Measurements from ENCODE around the gene COL6A5.
A peak's percentile ranks its signal among the peaks of the same experiment; 100 is the strongest.

The COL6A5 gene

DNA sequence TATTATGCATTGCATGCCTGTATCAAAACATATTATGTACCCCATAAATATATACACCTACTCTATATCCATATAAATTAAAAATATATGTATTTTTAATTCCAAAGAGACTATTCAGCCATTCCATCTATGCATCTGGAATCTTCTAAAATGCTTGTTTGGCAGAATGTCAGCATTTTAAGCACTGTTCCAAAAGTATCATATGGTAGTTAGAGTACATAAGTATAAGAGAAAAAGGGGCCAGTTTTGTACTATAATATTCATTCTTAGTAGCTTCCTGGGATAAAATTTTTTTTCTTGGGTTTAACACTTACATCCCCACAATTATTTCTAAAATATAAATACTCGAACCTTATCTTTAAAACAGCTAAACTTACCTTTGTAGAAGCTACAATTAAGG lies 111.1 kb downstream of the COL6A5 start:
- no peak for DNase-seq

- peak; percentile 43 for DNase-seq
Measured at GRCh38 chr3:130457671-130458070, 112.2 kb downstream of the COL6A5 start.

- no peak for DNase-seq
Measured at GRCh38 chr3:130459944-130460343, 114.5 kb downstream of the COL6A5 start.

GRCh38 chr3:130462089-130462488 lies 116.6 kb downstream of the COL6A5 start:
- no peak for DNase-seq

DNA sequence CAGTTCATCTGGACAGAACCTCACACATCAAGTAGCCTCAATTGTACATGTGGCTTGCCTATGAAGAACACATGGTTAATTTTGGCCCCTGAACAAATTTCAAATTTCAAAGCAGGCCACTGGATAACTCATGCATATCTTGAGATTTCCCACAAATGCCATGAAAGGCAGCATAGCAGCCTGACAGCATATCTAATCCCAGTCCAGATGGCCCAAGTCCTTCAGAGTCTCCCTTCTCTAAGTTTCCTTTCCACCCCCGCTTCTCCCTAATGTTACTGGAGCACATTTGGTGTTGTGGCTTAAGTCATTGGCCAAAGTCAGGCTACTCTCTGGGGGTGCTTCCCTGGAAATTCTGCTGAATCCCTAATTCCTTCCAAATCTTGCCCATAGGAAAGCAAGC lies 117.7 kb downstream of the COL6A5 start:
- DNase-seq = no peak

DNA sequence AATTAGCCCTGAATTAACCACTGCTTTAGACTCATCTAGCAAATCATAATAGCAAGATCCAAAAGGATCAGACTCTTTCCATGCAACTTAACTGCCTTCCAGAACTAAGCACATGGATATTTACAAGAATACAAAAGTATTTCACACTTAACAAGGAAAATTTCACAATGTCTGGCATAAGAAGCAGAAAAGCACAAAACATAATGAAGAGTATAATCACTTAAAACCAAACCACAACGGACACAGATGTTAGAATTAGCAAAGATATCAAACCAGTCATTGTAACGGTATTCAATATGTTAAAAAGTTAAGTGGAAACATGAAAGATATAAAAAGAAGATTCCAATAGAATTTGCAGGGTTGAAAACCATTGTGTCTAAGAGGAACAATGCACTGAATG lies 120.0 kb downstream of the COL6A5 start:
- no peak for DNase-seq

DNA sequence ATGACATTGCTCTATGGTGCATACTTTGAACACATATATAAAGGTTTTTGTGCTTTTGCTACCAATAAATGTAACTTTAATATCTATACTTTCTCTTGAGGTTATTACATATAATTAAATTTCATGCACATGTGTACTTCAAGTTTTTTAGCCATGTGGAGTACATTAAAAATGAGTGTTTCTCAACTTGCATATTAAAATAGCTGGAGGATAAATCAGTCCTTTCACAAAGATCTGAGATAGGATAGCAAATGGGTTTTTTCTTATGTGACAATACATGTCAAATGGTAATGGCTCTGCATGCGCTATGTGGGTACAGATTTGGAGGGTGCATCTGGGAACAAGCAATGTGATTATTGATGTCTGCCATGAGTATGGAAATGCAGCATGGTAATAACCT lies 122.8 kb downstream of the COL6A5 start:
- no peak for DNase-seq

GRCh38 chr3:130470126-130470525 lies 124.7 kb downstream of the COL6A5 start:
- DNase-seq = peak; percentile 40

DNA sequence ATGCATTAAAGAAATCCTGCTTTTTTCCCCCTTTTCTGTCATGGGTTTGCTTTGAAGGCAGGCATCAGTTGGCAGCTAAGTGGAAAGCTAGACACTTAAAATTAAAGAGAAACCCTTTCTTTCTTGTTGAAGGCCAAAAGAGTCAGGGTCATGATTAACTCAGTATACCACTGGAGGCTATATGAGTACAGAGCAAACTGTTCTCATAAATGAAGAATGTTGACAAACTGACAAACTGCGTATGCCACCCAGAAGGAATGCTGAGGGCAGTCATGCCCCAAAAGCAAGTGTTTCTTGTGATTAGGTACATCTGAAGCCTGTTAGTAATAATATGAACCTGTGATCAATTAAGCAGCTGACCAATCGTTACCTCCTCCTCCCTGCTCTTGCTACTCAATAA lies 127.9 kb downstream of the COL6A5 start:
- no peak for DNase-seq

DNA sequence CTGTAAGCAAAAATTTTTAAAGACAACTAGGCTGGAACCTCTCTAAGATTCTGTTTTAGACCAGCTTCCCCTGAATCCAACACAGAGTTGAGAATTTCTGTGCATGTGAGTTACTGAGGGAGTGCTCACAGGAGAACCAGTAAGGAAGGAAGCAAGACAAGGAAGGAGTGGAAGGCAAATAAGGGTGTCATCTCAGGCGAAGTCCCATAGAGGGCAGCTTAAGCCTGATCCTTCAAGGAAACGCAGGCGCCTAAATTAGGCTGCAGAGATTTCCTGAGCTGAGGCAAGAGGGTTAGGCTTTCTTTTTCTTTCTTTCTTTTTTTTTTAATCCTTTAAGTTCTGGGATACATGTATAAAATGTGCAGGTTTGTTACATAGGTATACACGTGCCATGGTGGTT lies 135.3 kb downstream of the COL6A5 start:
- DNase-seq = peak; percentile 73

DNA sequence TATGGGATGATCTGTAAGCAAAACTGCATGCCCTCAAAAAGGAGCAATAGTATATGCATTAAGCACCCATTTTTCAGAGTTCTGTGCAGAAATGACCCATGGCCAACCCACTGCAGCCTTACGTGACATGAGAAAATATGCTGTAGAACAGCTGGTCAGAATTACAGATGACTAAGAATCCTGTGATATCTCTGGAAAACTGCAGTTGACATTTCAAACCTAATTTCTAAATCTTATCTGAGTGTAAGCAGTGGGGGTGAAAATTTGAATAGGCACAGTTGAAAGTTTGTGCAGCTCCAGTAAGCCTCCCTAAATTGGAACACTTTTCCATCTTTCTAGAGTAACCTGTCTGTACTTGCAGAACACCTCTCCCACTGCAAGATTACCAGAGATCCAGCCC lies 142.8 kb downstream of the COL6A5 start:
- DNase-seq = no peak

GRCh38 chr3:130488769-130489450 lies 143.4 kb downstream of the COL6A5 start:
- no peak for DNase-seq

DNA sequence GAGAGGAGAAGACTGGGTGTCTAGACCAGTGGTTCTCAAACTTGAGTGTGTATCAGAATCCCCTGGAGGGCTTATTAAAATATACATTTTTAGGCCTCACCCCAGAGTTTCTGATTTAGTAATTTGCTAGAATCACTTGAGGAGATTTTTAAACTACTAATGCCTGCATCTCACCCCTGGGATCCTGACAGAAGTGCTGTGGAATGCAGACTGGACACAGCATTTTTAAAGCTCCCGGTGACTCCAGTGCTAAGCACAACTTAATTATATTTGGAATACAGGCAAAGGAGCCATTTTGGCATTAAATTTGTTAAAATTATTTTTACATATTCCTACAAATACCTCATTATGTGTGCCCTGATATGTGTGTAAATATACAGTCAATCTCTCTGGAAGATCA lies 144.8 kb downstream of the COL6A5 start:
- no peak for DNase-seq

GRCh38 chr3:130491431-130491830 lies 146.0 kb downstream of the COL6A5 start:
- DNase-seq = no peak

GRCh38 chr3:130504701-130505100 lies 159.2 kb downstream of the COL6A5 start:
- DNase-seq = no peak

GRCh38 chr3:130506031-130506430 lies 160.6 kb downstream of the COL6A5 start:
- DNase-seq = no peak

- no peak for DNase-seq
Measured at GRCh38 chr3:130507746-130508145, 162.3 kb downstream of the COL6A5 start.

DNA sequence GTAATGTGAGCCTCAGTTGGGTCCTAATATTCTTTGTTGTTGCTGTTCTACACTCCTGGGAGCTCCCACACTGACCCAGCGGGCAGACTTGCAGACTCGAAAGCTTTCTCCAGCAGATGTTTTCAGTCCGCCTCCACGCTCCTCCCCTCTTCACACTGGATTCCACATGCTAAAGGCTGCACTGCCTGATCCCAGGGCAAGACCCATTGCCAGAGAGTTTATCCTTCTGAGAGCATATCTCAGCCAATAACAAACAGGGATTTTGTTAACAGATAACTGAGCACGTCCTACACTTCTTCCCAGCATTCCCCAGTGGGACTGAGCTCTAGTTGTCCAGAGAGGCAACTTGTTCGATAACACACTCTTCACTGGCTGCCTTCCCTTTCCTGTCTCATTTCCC lies 163.5 kb downstream of the COL6A5 start:
- peak; percentile 64 for DNase-seq

DNA sequence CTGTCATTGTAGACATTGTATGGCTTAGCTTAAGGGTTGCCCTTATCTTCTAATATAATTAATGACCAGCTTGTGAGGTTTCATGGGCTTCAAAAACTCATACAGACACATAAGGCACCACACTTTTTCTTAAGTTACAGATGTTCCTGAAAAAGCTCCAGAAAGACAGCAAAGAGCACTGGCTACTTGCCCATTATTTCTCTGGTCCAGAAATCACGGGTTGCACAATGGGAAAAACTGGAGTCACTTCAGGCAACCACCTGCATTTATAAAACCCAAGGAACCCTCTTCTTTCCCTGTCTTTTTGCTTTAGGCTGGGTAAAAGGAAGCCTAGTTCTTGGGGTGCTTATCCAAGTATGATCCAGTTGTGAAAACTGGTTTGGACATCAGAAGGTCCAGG lies 169.2 kb downstream of the COL6A5 start:
- DNase-seq = no peak

- no peak for DNase-seq
Measured at GRCh38 chr3:130515755-130516154, 170.3 kb downstream of the COL6A5 start.

GRCh38 chr3:130516645-130517512 lies 171.4 kb downstream of the COL6A5 start, which contains the start of gene COL6A6:
Gene COL6A6, plus strand, starts transcription at chr3:130517177. Its CDS starts 43,188 bp downstream, at chr3:130560365.
- DNase-seq = peak; percentile 60

- no peak for DNase-seq
Measured at GRCh38 chr3:130517602-130518001, 172.1 kb downstream of the COL6A5 start.

- no peak for DNase-seq
Measured at GRCh38 chr3:130519754-130520153, 174.3 kb downstream of the COL6A5 start.

DNA sequence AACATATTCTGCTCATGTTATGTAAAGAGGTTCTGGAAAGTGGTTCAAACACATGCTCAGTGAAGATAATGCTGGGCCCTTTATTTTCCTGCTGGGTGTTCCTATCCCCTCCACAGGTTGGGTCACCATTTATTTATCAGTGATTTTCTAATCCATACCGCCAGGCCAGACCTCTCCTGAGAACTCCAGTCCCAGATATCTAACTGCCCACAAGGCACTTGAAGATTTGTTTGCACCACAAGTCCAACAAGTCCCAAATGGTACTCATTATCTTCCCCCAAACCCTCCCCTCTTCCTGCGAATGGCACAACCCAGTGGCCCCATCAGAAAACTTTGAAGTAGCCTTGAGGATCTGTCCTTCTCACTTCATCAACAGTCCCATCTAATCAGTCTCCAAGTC lies 176.9 kb downstream of the COL6A5 start:
- DNase-seq = no peak
